Activated CD4-positive, alpha-beta T cell treated with anti-CD3 and anti-CD28 coated beads, Interleukin-2, amount 50 U/mL, for 24 hours (primary cell): Measurements from ENCODE around the gene MRAP.

ENCODE experiments used
- DNase-seq, 2 donors: peaks; one replicate each; pipeline ENCODE4 v3.0.0-alpha.2; 2020; ENCODE audit warnings: low read depth in 1 of 2, low spot score in 1 of 2

The MRAP gene

GRCh38 chr21:32321480-32321879 lies 22.8 kb downstream of the MRAP start:
- no peak for DNase-seq

- DNase-seq = no peak
Observed at GRCh38 chr21:32322103-32322502, 23.4 kb downstream of the MRAP start.

GRCh38 chr21:32322676-32323075 lies 24.0 kb downstream of the MRAP start:
- DNase-seq = no peak

- DNase-seq = no peak
Observed at GRCh38 chr21:32325706-32326105, 27.1 kb downstream of the MRAP start.

- DNase-seq = no peak
Observed at GRCh38 chr21:32328595-32328994, 29.9 kb downstream of the MRAP start.

- no peak for DNase-seq
Observed at GRCh38 chr21:32329331-32329730, 30.7 kb downstream of the MRAP start.

- DNase-seq = no peak
Observed at GRCh38 chr21:32329776-32330175, 31.1 kb downstream of the MRAP start.

- no peak for DNase-seq
Observed at GRCh38 chr21:32330784-32331311, 32.2 kb downstream of the MRAP start.

- no peak for DNase-seq
Observed at GRCh38 chr21:32331444-32332305, 33.0 kb downstream of the MRAP start.

GRCh38 chr21:32332463-32332951 lies 33.9 kb downstream of the MRAP start:
- DNase-seq = no peak

GRCh38 chr21:32333953-32334673 lies 35.5 kb downstream of the MRAP start:
- no peak for DNase-seq

GRCh38 chr21:32334980-32335531 lies 36.4 kb downstream of the MRAP start:
- DNase-seq = no peak

GRCh38 chr21:32335601-32336575 lies 37.2 kb downstream of the MRAP start:
- no peak for DNase-seq

GRCh38 chr21:32336711-32337110 lies 38.1 kb downstream of the MRAP start:
- DNase-seq = no peak

GRCh38 chr21:32337206-32337605 lies 38.6 kb downstream of the MRAP start:
- DNase-seq = no peak

GRCh38 chr21:32338209-32338921 lies 39.7 kb downstream of the MRAP start:
- DNase-seq = no peak

- no peak for DNase-seq
Observed at GRCh38 chr21:32340863-32341848, 42.5 kb downstream of the MRAP start.

GRCh38 chr21:32346951-32347350 lies 48.3 kb downstream of the MRAP start:
- no peak for DNase-seq

GRCh38 chr21:32347351-32347750 lies 48.7 kb downstream of the MRAP start:
- DNase-seq = no peak
